ENCODE results near the gene GALE. TPM values are rescaled to one million over a fixed set of nuclear protein-coding genes. Genes with fewer than 3 reads are reported as not detected.
"Not testable (repeated sequence)": the region's sequence is repeated elsewhere in the genome, so short reads cannot be mapped to it uniquely, and the experiment has no call there.

The GALE gene
- total RNA-seq, 1 experiment from 2014 or later: 273 TPM

DNA sequence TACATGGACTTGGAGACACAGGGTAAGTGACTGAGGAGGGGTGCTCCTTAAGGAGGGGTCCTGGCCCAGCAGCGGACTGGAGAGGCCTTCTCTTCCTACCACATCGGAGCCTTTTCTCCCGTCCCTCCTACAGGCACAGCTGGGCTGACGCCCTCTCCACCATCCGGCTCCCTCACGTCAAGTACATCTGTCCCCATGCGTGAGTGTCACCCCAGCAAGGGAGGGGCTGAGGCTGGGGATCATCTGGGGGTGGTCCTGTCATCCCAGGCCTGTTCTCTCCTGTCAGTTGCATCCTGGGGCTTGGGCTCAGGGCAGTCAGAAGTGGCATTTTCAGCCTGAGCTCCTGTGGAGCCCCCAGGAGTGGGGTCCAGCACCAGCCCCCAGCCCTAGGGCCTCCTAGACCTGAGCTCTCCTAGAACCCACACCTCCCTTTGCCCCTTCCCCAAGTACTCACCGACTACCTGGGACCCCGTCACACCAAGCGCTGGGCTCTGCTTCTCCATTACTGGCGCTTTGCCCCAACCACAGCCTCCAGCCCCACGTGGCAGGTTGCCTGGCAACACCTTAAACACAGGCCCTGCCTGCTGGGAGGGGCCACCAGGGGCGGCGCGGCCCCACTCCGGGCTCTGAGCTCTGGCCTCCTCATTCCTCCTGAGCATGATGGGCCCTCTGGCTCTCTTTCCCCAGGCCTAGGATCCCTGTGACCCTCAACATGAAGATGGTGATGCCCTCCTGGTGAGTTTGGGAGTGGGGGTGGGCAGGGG lies 7.4 kb downstream of the GALE start:
- DNase-seq (ENCODE audit: low spot score): peak; percentile 97

DNA sequence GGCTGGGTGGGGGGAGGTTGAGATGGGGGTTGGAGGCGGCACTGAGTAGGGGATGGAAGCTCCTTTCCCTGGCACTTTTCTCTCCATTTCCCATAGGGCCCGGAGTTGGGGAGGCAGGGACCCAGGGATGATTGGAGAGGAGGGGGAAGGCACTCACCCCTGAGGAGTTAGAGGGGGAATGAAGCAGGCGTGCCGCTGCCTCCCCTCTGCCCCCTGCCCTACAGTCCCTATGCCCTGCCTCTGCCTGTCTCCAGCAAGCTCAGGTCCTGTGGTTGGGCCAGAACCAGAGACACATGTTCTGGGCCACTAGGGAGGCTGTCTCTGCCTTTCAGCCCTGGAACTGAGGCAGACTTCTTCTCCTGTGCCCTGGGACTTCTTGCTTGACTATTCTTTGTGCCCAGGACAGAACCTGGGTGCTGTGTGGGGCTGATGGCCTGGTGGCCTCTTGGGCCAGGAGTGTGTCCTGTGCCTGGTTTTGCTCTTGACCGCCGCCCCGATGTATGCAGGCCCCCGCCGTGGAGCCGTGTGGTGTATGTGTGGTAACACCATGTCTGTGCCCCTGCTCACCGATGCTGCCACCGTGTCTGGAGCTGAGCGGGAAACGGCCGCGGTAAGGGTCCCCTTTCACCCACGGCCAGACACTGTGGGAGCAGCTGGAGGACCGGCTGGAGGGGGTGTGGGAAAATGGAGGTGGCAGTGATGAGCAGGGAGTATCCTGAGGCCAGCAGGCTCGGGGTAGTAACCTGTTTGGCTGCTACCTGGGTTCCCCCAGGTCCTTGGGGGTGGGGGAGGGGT lies 8.2 kb downstream of the GALE start:
- peak; percentile 36 for DNase-seq (ENCODE audit: low spot score)

GRCh38 chr1:23791516-23792047 lies 9.0 kb downstream of the GALE start:
- DNase-seq (ENCODE audit: low spot score): peak; percentile 71

DNA sequence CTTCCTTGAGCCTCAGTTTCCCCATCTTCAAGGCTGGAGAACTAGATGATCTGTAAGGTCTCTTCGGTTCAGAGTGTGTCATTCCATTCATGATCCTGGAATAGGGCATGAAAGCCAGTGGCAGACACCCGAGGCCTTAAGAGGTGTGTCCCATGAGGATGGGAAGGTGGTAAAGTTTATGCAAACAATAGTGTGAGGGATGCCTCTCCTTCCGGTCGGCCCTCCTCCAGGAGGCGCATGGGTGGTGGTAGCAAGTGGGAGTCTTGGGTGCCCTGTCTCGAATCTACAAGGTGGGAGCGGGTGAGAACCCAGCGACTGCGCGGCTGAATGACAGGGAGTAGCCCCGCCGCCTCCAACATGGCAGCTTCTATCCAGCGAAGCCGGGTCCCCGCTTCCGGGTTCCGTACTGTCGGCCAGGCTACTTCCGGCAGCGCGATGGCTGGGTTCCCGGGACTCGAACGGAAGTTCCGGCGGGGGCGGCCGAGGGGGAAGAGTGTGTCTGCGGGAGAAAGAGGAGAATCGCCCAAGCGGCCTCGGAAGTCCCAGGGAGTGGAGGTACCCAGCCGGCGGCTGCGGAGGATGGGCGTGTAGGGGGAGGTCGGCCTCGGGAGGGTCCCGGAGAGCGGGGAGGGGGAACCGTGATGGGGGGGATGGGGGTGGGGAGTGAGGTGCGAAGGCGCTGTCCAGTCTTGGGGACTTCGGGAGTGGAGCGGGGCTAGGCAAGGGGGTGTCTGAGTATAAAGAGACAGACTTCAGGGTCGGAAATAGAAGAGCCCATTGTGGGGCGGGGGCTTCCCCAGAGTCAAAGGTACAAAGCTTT lies 9.6 kb downstream of the GALE start, which contains the start of gene LYPLA2:
Gene LYPLA2, plus strand, starts transcription at position 450 of the 820 bp plus-strand sequence. CDS start 1,538 bp downstream, outside the sequence.
- DNase-seq (ENCODE audit: low spot score): peak; percentile 91

GRCh38 chr1:23788695-23789094 lies 11.9 kb downstream of the GALE start:
- DNase-seq (ENCODE audit: low spot score): no peak

DNA sequence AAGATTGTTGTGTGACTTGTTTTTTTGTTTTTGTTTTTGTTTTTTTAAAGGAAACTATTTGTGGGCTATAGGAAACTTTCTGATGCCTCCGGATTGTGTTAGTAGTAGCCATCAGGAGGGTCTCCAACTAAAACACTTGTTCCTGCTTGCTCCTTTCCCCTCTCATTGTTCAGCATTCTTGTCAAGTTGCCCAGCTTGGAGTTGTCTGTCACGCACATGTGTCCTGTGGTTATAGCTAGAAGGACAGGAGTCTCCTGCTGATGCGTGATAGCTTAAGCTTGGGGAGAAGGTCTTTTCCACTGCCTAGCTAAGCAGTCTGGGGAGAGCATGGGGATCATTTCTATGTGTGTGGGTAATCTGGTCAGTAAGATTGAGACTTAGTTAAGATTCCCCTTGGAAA lies 12.9 kb downstream of the GALE start:
- no peak for DNase-seq (ENCODE audit: low spot score)

DNA sequence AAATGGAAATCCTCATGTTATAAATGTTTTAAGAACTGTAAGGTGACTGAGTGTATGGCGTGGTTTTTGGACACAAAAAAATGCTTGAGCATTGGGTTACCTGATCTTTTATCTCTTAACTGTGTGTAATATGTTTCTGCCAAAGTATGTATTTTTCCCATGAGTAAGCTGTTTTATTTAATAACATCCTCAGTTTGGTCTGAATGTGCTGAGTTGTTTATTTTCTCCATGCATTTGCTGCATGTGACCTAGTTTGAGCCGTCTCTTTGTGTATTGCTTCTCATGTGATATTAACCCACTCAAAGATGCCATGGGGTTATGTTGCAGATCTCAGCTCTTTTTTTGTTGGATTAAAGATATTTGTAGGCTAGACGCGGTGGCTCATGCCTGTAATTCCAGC lies 15.7 kb downstream of the GALE start:
- DNase-seq (ENCODE audit: low spot score): no peak

GRCh38 chr1:23783141-23783540 lies 17.4 kb downstream of the GALE start:
- not testable (repeated sequence) for DNase-seq (ENCODE audit: low spot score)

DNA sequence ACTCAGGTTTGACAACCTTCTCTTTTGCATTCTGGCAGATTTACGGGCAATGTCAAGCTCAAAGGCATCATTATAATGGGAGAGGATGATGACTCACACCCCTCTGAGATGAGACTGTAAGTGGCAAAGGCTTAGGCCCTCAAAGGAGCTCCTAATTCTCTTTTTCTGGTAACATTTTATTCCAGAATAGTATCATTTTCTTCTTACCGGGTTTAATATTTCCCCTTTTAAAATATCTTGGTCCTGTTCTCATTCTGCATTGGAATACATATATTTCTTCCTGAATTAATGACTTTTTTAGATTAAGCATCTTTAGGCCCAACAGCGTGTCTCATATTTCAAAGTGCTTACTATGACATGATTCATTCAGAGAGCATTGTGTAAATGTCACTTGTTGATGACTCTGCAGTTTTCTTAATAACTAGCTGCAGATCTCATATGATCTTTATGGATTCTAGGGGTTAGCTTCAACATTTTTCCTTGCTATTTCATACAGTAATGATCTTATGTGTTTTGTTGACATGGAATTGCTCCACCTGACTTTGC lies 20.7 kb downstream of the GALE start:
- no peak for DNase-seq (ENCODE audit: low spot score)

GRCh38 chr1:23777979-23778814 lies 22.4 kb downstream of the GALE start, which contains the start of gene PITHD1:
Gene PITHD1, plus strand, starts transcription at chr1:23778418. Its CDS starts 98 bp downstream, at chr1:23778516.
- DNase-seq (ENCODE audit: low spot score): peak; percentile 94

GRCh38 chr1:23776217-23776616 lies 24.3 kb downstream of the GALE start:
- DNase-seq (ENCODE audit: low spot score): no peak

DNA sequence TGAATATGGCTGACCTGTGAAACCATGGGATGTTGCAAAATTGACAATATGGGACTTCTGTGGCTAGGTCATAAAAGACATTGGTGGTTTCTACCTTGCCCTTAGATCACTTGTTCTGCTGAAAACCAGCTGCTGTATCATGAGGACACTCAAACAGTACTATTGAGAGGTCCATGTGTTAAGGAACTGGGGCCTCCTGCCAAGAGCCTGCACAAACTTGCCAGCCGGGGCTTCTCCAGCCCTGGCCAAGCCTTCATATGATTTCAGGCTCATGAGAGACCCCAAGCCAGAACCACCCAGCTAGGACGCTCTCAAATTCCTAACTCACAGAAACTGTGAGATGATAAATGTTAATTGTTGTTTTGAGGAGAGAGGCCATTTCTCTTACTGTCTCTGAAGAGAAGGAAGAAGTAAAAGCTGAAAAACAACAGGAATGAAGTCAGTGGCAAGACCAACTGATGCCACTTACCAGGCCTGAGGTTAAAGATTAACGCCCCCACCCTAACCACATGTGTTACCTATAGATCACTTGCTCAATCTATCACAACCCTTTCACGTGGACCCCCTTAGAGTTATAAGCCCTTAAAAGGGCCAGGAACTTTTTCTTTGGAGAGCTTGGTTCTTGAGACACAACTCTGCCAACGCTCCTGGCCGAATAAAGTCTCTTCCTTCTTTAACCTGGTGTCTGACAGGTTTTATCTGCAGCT lies 26.2 kb downstream of the GALE start:
- DNase-seq (ENCODE audit: low spot score): no peak

DNA sequence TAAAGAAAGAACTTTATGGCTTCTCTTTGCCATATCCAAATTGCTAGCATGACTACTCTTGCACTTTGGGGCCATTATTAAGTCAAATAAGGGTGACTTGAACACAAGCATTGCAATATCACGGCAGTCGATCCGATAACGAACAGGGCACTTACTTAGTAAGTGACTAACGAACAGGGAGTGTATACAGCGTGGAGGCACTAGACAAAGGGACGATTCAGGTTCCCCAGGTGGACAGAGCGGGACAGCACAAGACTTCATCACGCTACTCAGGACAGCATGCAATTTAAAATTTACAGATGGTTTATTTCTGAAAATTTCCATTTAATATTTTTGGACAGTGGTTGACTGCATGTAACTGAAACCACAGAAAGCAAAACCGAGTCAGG lies 27.7 kb downstream of the GALE start:
- DNase-seq (ENCODE audit: low spot score): no peak

- peak; percentile 95 for DNase-seq (ENCODE audit: low spot score)
These were observed 28.3 kb downstream of the GALE start for GRCh38 chr1:23772049-23772853.

DNA sequence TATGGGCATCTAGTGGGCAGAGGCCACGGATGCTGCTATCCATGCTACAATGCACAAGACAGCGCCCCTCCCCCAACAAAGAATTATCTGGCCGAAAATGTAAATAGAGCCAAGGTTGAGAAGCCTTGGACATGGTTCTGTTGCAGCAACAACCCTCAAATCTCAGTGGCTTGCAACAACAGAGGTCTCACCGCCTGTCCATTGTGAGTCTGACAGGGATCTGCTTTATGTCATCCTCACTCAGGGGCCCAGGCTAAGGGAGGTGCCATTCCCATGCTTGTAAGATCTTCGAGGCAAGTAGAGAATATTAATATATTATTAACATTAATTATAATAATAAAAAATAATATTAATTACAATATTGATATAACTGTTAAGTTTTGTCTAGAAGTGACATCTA lies 31.8 kb downstream of the GALE start:
- no peak for DNase-seq (ENCODE audit: low spot score)

DNA sequence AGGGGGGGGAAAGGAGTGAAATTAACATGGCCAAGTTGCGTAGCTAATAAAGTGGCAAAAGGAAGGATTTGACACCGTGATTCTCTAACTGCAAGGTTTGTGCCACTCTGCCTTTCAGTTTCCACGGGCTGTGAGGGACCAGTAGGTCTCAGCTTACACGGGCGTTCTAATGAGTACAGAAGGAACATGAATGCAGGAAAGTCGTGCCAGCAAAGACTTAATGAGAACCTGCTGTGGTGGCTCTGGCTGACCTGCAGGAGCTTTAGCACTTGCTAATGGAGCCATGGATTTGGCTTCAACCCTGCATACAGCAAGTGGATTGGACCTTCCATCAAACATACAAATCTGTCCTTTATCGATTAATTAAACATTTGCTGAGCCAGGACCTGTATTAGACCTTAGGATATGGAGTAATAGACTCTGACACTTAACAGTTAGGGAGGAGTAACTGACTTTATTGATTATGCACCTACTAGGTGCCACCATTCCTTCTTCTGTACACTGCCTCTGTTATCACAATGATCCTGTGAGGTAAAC lies 37.4 kb downstream of the GALE start:
- no peak for DNase-seq (ENCODE audit: low spot score)

DNA sequence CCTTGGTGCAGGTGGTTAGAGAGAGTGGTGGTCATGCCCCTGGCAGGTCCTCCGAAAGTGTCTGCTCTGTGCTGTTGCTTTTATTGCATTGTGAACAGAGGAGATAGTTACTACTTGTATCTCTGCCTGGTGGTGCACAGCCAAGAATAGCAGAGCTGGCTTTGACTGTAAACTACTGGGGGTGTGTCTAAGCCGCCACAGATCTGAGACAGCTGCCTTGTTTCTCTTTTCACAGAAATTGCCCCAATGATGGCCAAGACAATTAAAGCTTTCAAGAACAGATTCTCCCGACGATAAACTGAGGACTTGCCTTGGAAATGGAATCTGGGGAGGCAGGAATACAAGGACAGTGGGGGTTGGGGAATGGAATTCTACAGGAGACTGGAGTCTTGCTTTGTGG lies 41.3 kb downstream of the GALE start:
- no peak for DNase-seq (ENCODE audit: low spot score)

DNA sequence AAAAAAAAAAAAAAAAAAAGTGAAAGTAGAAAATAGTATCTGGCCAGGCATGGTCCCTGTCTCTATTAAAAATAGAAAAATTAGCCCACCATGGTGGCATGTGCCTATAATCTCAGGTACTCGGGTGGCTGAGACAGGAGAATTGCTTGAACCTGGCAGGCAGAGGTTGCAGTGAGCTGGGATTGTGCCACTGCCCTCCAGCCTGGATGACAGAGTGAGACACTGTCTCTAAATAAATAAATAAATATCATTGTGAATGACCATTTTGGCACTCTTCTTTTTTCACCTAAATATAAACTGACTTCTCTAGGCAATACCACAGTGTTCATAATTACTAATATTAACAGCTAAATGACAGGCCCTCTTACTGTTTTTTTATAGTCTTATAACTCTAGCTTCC lies 42.7 kb downstream of the GALE start:
- DNase-seq (ENCODE audit: low spot score): no peak

GRCh38 chr1:23756676-23757075 lies 43.9 kb downstream of the GALE start:
- DNase-seq (ENCODE audit: low spot score): no peak
